Stimulated activated CD4-positive, alpha-beta T cell treated with anti-CD3 and anti-CD28 coated beads, Interleukin-2, amount 100 ng/mL, for 48 hours (primary cell): ENCODE measurements around the gene SIM1.

ENCODE experiments used
- DNase-seq, 2 donors: peaks; one replicate each; pipeline ENCODE4 v3.0.0-alpha.2; 2020

Gene SIM1

GRCh38 chr6:100455230-100456124 lies 9.2 kb downstream of the SIM1 start:
- no peak for DNase-seq

- no peak for DNase-seq
Observed at GRCh38 chr6:100454551-100455229, 10.0 kb downstream of the SIM1 start.

GRCh38 chr6:100453701-100454521 lies 10.8 kb downstream of the SIM1 start:
- DNase-seq: no peak

GRCh38 chr6:100452998-100453397 lies 11.7 kb downstream of the SIM1 start:
- DNase-seq: no peak

- DNase-seq: no peak
Observed at GRCh38 chr6:100451577-100451976, 13.1 kb downstream of the SIM1 start.

GRCh38 chr6:100449239-100449691 lies 15.5 kb downstream of the SIM1 start:
- DNase-seq: no peak

GRCh38 chr6:100447900-100448748 lies 16.6 kb downstream of the SIM1 start:
- no peak for DNase-seq

- DNase-seq: no peak
Observed at GRCh38 chr6:100447081-100447899, 17.4 kb downstream of the SIM1 start.

- DNase-seq: no peak
Observed at GRCh38 chr6:100446115-100447080, 18.3 kb downstream of the SIM1 start.

- no peak for DNase-seq
Observed at GRCh38 chr6:100445512-100445911, 19.2 kb downstream of the SIM1 start.

- no peak for DNase-seq
Observed at GRCh38 chr6:100440935-100441334, 23.8 kb downstream of the SIM1 start.

- DNase-seq: no peak
Observed at GRCh38 chr6:100435299-100435698, 29.4 kb downstream of the SIM1 start.

- DNase-seq: no peak
Observed at GRCh38 chr6:100433726-100434435, 30.8 kb downstream of the SIM1 start.

GRCh38 chr6:100432136-100432535 lies 32.6 kb downstream of the SIM1 start:
- no peak for DNase-seq

- DNase-seq: no peak
Observed at GRCh38 chr6:100430962-100431361, 33.8 kb downstream of the SIM1 start.

- no peak for DNase-seq
Observed at GRCh38 chr6:100427452-100427851, 37.3 kb downstream of the SIM1 start.

GRCh38 chr6:100426744-100427338 lies 37.9 kb downstream of the SIM1 start:
- DNase-seq: no peak

GRCh38 chr6:100426241-100426640 lies 38.5 kb downstream of the SIM1 start:
- no peak for DNase-seq

- no peak for DNase-seq
Observed at GRCh38 chr6:100420711-100421110, 44.0 kb downstream of the SIM1 start.
